ENCODE data around the gene SLC38A4.

DNA sequence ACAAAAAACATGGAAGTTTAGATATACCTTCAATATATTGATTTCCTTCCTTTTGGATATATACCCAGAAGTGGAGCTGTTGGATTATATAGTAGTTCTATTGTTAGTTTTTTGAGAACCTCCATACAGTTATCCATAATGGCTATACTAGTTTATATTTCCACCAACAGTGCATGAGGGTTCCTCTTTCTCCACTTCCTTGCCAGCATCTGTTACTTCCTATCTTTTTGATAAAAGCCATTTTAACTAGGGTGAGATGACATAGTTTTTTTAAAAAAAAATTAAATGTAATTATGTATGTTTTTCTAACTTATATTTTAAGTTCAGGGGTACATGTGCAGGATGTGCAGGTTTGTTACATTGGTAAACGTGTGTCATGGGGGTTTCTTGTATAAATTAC, 10.0 kb upstream of the SLC38A4 start:
- TF ChIP-seq, protein P1, sequence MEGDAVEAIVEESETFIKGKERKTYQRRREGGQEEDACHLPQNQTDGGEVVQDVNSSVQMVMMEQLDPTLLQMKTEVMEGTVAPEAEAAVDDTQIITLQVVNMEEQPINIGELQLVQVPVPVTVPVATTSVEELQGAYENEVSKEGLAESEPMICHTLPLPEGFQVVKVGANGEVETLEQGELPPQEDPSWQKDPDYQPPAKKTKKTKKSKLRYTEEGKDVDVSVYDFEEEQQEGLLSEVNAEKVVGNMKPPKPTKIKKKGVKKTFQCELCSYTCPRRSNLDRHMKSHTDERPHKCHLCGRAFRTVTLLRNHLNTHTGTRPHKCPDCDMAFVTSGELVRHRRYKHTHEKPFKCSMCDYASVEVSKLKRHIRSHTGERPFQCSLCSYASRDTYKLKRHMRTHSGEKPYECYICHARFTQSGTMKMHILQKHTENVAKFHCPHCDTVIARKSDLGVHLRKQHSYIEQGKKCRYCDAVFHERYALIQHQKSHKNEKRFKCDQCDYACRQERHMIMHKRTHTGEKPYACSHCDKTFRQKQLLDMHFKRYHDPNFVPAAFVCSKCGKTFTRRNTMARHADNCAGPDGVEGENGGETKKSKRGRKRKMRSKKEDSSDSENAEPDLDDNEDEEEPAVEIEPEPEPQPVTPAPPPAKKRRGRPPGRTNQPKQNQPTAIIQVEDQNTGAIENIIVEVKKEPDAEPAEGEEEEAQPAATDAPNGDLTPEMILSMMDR (IDR thresholded peaks at IDR 0.05), result no peak
- TF ChIP-seq POLR2AphosphoS5 (IDR thresholded peaks at IDR 0.05), result no peak
- no peak for TF ChIP-seq EP300 (IDR thresholded peaks at IDR 0.05)
- no peak for TF ChIP-seq POLR2A (IDR thresholded peaks at IDR 0.05; ENCODE audit: low read depth)
